Peyer's patch (tissue), 4 donors: ENCODE results near the gene TRIO.

Source experiments
- CTCF ChIP-seq, 6 experiments: fragments of 450-650 bp in 4 of 6; fragments of 200-600 bp in 2 of 6; sonication (generic) in 1 of 6; IDR thresholded peaks; one replicate each; pipeline ENCODE4 v1.5.1; 2017 to 2019; ENCODE audit warnings: antibody characterized with exemption in 6 of 6, mild to moderate bottlenecking in 3 of 6, moderate library complexity in 1 of 6
- POLR2A ChIP-seq, 2 donors: fragments of 450-650 bp; IDR thresholded peaks; one replicate each; pipeline ENCODE4 v1.5.1; 2017; ENCODE audit warnings: antibody characterized with exemption in 2 of 2, mild to moderate bottlenecking in 2 of 2, moderate library complexity in 2 of 2

GRCh38 chr5:14218897-14219573 is 75.9 kb downstream of the TRIO start:
- TF ChIP-seq CTCF (IDR thresholded peaks at IDR 0.05): no peak
- TF ChIP-seq POLR2A (IDR thresholded peaks at IDR 0.05): no peak
